Stimulated activated naive CD4-positive, alpha-beta T cell (primary cell): ENCODE results near the gene RGS8.

ENCODE experiments used
- DNase-seq, 6 experiments: peaks; one replicate each; lab custom pipeline; 2025; lab: John Stamatoyannopoulos, UW

Gene RGS8

DNA sequence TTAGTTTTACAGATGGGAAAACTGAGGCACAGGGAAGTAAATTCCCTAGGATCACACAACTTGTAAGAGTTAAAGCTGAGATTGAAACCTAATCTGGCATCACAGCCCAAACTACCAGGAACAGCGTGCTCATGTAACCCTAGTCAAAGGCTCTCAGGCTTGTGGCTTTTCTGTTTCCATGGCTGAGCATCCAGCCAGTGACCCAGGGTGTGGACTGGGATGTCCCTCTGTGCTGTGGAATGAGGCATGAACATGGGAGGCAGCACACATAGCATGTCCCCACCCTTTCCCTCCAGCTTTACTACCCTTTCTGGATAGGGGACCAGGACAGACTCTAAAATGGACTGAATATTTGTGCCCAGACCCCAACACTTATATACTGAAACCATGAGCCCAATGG lies 45.1 kb downstream of the RGS8 start:
- DNase-seq = no peak

DNA sequence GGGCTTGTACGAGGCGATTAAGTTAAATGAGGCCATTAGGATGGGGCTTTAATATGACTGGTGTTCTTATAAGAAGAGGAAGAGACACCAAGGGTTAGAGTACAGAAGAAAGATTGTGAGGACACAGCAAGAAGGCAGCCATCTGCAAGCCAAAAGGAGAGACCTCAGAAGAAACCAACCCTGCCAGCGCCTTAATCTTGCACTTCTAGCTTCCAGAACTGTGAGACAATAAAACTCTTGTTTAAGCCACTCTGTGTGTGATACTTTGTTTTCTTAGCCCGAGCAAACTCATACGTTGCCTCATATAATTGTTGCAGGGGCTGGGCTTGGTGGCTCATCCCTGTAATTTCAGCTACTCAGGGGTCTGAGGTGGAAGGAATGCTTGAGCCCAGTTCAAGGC lies 46.6 kb downstream of the RGS8 start:
- no peak for DNase-seq

- DNase-seq = no peak
These were observed 48.5 kb downstream of the RGS8 start for GRCh38 chr1:182635871-182636270.
